ENCODE results near the gene TMEM235.
"Not testable (repeated sequence)": the region's sequence is repeated elsewhere in the genome, so short reads cannot be mapped to it uniquely, and the experiment has no call there.

Gene TMEM235

GRCh38 chr17:78252701-78253635 lies 21.5 kb downstream of the TMEM235 start:
- Histone ChIP-seq H3K9me3 (no peaks in the 10 kb centered on the region), H3K4me3 (ENCODE audit: low read depth in 1 of 2, low read length in 1 of 2) (no peak overlapping the region), H3K27ac (no peak overlapping the region)

DNA sequence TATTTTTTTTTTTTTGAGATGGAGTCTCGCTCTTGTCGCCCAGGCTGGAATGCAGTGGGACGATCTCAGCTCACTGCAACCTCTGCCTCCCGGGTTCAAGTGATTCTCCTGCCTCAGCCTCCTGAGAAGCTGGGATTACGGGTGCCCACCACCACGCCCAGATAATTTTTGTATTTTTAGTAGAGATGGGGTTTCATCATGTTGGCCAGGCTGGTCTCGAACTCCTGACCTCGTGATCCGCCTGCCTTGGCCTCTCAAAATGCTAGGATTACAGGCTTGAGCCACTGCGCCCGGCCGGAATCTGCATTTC lies 22.2 kb downstream of the TMEM235 start:
- Histone ChIP-seq H3K4me1 (ENCODE audit: control insufficient read depth in 1 of 2, insufficient read depth in 1 of 2, low read depth in 1 of 2, low read length in 1 of 2) (peaks cover 46 to 58% of the 10 kb centered on the region in 2 experiments), H3K4me3 (ENCODE audit: low read depth in 1 of 2, low read length in 1 of 2) (peak overlapping the region; percentile 65 to 100)
- not testable (repeated sequence) for H3K9me3 ChIP-seq, H3K27me3 ChIP-seq, H3K27ac ChIP-seq, H3K36me3 ChIP-seq

More at GRCh38 chr17:78252701-78253635, 21.5 kb downstream of the TMEM235 start:
- Histone ChIP-seq H3K4me1 (ENCODE audit: control insufficient read depth in 1 of 2, insufficient read depth in 1 of 2, low read depth in 1 of 2, low read length in 1 of 2) (peaks cover 40 to 51% of the 10 kb centered on the region in 2 experiments), H3K36me3 (no peaks in the 10 kb centered on the region), H3K27me3 (peaks cover 4% of the 10 kb centered on the region)
- TF ChIP-seq CTCF (IDR thresholded peaks at IDR 0.05) = no peak

DNA sequence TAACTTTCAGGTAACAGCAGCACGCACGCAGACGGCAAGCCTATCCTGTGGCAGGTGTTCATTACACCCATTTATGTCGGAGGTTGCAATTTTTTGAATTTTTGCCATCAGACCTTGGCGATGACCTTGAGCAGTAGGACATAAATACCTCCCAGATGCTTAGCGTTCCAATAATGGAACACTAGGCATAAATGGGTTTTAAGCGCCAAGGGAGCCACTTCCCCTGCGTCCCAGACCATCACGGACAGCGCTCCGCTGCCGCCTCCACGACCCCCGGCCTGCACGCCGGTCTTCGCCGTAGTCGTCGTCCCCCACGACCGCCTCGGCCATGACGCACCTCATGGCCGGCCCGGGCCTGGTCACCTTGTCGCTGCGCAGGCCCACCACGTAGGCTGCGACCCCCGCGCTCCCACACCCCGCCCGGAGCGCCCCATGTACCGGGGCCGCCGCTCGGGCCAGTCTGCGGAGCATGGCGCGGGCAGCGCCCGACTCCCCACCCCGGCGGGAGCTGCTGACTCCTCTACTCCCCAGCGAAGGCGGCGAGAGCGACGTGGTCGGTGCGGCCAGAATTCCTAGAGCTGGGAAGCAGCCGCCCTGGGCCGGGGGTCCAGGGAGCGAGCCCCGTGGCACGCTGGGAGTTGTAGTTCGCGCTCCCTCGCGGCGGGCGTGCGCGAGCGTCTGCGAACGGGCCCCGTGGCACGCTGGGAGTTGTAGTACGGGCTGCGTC lies 22.7 kb downstream of the TMEM235 start:
- H3K27ac ChIP-seq = peak overlapping the region; percentile 38
- H3K4me1 ChIP-seq (ENCODE audit: control insufficient read depth in 1 of 2, insufficient read depth in 1 of 2, low read depth in 1 of 2, low read length in 1 of 2) = peaks cover 51 to 62% of the 10 kb centered on the region in 2 experiments
- TF ChIP-seq CTCF (IDR thresholded peaks at IDR 0.05) = peak; percentile 27
- no peaks in the 10 kb centered on the region for H3K9me3 ChIP-seq
- H3K27me3 ChIP-seq = peaks cover 4% of the 10 kb centered on the region
- H3K36me3 ChIP-seq = no peaks in the 10 kb centered on the region
- peak overlapping the region; percentile 65 to 100 for H3K4me3 ChIP-seq (ENCODE audit: low read depth in 1 of 2, low read length in 1 of 2)

- Histone ChIP-seq H3K27me3 (peaks cover 4% of the 10 kb centered on the region), H3K27ac (no peak overlapping the region), H3K36me3 (no peaks in the 10 kb centered on the region), H3K9me3 (no peaks in the 10 kb centered on the region), H3K4me3 (ENCODE audit: low read depth in 1 of 2, low read length in 1 of 2) (no peak overlapping the region), H3K4me1 (ENCODE audit: control insufficient read depth in 1 of 2, insufficient read depth in 1 of 2, low read depth in 1 of 2, low read length in 1 of 2) (peaks cover 53 to 72% of the 10 kb centered on the region in 2 experiments)
- TF ChIP-seq CTCF (IDR thresholded peaks at IDR 0.05) = no peak
These were observed 23.7 kb downstream of the TMEM235 start for GRCh38 chr17:78255029-78255656.

GRCh38 chr17:78255953-78256706 lies 24.7 kb downstream of the TMEM235 start:
- Histone ChIP-seq H3K27me3 (peaks cover 4% of the 10 kb centered on the region), H3K4me1 (ENCODE audit: control insufficient read depth in 1 of 2, insufficient read depth in 1 of 2, low read depth in 1 of 2, low read length in 1 of 2) (peaks cover 47 to 80% of the 10 kb centered on the region in 2 experiments), H3K27ac (no peak overlapping the region), H3K9me3 (no peaks in the 10 kb centered on the region), H3K4me3 (ENCODE audit: low read depth in 1 of 2, low read length in 1 of 2) (peak overlapping the region in 1 of 2 experiments; percentile 20), H3K36me3 (no peaks in the 10 kb centered on the region)
- no peak for TF ChIP-seq CTCF (IDR thresholded peaks at IDR 0.05)
